Measurements from ENCODE around the gene HSP90B1. TPM values are rescaled to one million over a fixed set of nuclear protein-coding genes. Genes with fewer than 3 reads are reported as not detected.

The HSP90B1 gene
- total RNA-seq, 1 donor from 2014 or later, result 802 TPM

- Mint-ChIP-seq H3K27me3 (no peaks in the 10 kb centered on the region), H3K4me3 (ENCODE audit: low read depth) (peak overlapping the region; percentile 79), H3K4me1 (ENCODE audit: low read depth) (peaks cover 28% of the 10 kb centered on the region), H3K36me3 (ENCODE audit: insufficient read depth) (peaks cover 10% of the 10 kb centered on the region), H3K9me3 (ENCODE audit: low read depth) (no peaks in the 10 kb centered on the region), H3K27ac (peak overlapping the region; percentile 99)
- DNase-seq (ENCODE audit: low spot score, unreplicated experiment), result peak; percentile 50
- TF ChIP-seq, protein P1, sequence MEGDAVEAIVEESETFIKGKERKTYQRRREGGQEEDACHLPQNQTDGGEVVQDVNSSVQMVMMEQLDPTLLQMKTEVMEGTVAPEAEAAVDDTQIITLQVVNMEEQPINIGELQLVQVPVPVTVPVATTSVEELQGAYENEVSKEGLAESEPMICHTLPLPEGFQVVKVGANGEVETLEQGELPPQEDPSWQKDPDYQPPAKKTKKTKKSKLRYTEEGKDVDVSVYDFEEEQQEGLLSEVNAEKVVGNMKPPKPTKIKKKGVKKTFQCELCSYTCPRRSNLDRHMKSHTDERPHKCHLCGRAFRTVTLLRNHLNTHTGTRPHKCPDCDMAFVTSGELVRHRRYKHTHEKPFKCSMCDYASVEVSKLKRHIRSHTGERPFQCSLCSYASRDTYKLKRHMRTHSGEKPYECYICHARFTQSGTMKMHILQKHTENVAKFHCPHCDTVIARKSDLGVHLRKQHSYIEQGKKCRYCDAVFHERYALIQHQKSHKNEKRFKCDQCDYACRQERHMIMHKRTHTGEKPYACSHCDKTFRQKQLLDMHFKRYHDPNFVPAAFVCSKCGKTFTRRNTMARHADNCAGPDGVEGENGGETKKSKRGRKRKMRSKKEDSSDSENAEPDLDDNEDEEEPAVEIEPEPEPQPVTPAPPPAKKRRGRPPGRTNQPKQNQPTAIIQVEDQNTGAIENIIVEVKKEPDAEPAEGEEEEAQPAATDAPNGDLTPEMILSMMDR (IDR thresholded peaks at IDR 0.05; ENCODE audit: unreplicated experiment), result no peak
Observed at GRCh38 chr12:103929046-103929783, 995 bp upstream of the HSP90B1 start.

- peaks cover 30% of the 10 kb centered on the region for H3K4me1 Mint-ChIP-seq (ENCODE audit: low read depth)
- no peaks in the 10 kb centered on the region for H3K27me3 Mint-ChIP-seq
- TF ChIP-seq, protein P1 (IDR thresholded peaks at IDR 0.05; ENCODE audit: unreplicated experiment), result no peak
- peaks cover 12% of the 10 kb centered on the region for H3K36me3 Mint-ChIP-seq (ENCODE audit: insufficient read depth)
- H3K4me3 Mint-ChIP-seq (ENCODE audit: low read depth), result peak overlapping the region; percentile 79
- peak overlapping the region; percentile 99 for H3K27ac Mint-ChIP-seq
- no peak for DNase-seq (ENCODE audit: low spot score, unreplicated experiment)
- H3K9me3 Mint-ChIP-seq (ENCODE audit: low read depth), result no peaks in the 10 kb centered on the region
Observed at GRCh38 chr12:103929784-103930033, 501 bp upstream of the HSP90B1 start.

- peaks cover 34% of the 10 kb centered on the region for H3K4me1 Mint-ChIP-seq (ENCODE audit: low read depth)
- TF ChIP-seq, protein P1 (IDR thresholded peaks at IDR 0.05; ENCODE audit: unreplicated experiment), result no peak
- no peak for DNase-seq (ENCODE audit: low spot score, unreplicated experiment)
- H3K27ac Mint-ChIP-seq, result peak overlapping the region; percentile 99
- peak overlapping the region; percentile 79 for H3K4me3 Mint-ChIP-seq (ENCODE audit: low read depth)
- H3K36me3 Mint-ChIP-seq (ENCODE audit: insufficient read depth), result peaks cover 23% of the 10 kb centered on the region
- no peaks in the 10 kb centered on the region for H3K9me3 Mint-ChIP-seq (ENCODE audit: low read depth)
- no peaks in the 10 kb centered on the region for H3K27me3 Mint-ChIP-seq
Observed at GRCh38 chr12:103930787-103931735, 851 bp downstream of the HSP90B1 start.

DNA sequence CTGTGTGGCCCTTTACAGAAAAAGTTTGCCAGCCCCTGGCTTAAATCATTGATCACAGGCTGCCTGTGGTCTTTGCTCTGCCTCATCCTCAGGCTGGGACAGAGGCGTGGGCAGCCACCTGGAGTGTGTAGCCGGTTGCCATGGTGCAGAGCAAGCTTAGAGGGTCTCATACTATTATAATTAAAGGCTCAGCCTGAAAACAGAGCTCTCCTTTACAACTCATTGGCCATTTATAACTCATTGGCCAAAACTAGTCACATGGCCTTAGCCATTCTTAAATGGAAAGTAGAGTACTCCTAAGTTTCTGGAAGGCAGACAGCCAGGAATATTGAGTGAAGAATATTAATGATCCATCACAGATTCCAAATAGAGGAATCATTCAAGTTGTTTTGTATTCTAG lies 3.0 kb downstream of the HSP90B1 start:
- Mint-ChIP-seq H3K9me3 (ENCODE audit: low read depth) (no peaks in the 10 kb centered on the region), H3K4me1 (ENCODE audit: low read depth) (peaks cover 32% of the 10 kb centered on the region), H3K27me3 (no peaks in the 10 kb centered on the region), H3K36me3 (ENCODE audit: insufficient read depth) (peaks cover 28% of the 10 kb centered on the region), H3K27ac (no peak overlapping the region), H3K4me3 (ENCODE audit: low read depth) (no peak overlapping the region)
- DNase-seq (ENCODE audit: low spot score, unreplicated experiment), result no peak
- TF ChIP-seq, protein P1 (IDR thresholded peaks at IDR 0.05; ENCODE audit: unreplicated experiment), result no peak

- no peaks in the 10 kb centered on the region for H3K27me3 Mint-ChIP-seq
- peaks cover 19% of the 10 kb centered on the region for H3K4me1 Mint-ChIP-seq (ENCODE audit: low read depth)
- no peak overlapping the region for H3K4me3 Mint-ChIP-seq (ENCODE audit: low read depth)
- TF ChIP-seq, protein P1 (IDR thresholded peaks at IDR 0.05; ENCODE audit: unreplicated experiment), result no peak
- no peaks in the 10 kb centered on the region for H3K9me3 Mint-ChIP-seq (ENCODE audit: low read depth)
- no peak overlapping the region for H3K27ac Mint-ChIP-seq
- no peak for DNase-seq (ENCODE audit: low spot score, unreplicated experiment)
- peaks cover 40% of the 10 kb centered on the region for H3K36me3 Mint-ChIP-seq (ENCODE audit: insufficient read depth)
Observed at GRCh38 chr12:103936679-103937078, 6.5 kb downstream of the HSP90B1 start.
